GM18526 (cell line): Measurements from ENCODE around the gene F8.

Source experiments
- POLR2A ChIP-seq: IDR thresholded peaks from 3 replicates; pipeline ENCODE4 v1.6.1; 2011; ENCODE audit not compliant: insufficient read length; ENCODE audit errors: extremely low read depth

F8 gene

GRCh38 chrX:155052738-155053498 lies 30.4 kb upstream of the F8 start:
- no peak for TF ChIP-seq POLR2A

GRCh38 chrX:155048977-155049619 lies 26.6 kb upstream of the F8 start:
- no peak for TF ChIP-seq POLR2A

- no peak for TF ChIP-seq POLR2A
These were observed 24.4 kb upstream of the F8 start for GRCh38 chrX:155046811-155047528.

- TF ChIP-seq POLR2A: no peak
These were observed 23.7 kb upstream of the F8 start for GRCh38 chrX:155046129-155046810.

GRCh38 chrX:155035688-155036087 lies 13.2 kb upstream of the F8 start:
- TF ChIP-seq POLR2A: no peak

- TF ChIP-seq POLR2A: no peak
These were observed 9.1 kb upstream of the F8 start for GRCh38 chrX:155031657-155032056.

- TF ChIP-seq POLR2A: no peak
These were observed 6.4 kb upstream of the F8 start for GRCh38 chrX:155028877-155029291.

DNA sequence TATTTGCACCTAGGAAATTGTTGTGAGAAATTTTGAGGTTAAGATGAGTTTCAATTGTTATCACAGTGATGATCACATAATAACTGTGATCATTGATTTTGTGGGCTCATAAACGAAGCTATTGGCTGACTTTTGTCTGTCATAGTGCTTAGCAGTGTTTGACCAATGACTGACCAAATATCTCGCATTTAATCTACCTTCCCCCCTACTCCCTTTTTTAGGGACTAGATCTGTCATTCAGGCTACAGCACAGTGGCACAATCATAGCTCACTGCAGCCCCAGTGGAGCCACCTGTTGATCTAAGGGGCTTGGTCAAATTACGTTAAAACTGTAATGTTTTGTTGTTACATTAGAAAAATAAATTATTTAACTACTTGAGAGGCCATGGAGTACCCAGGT lies 5.6 kb upstream of the F8 start:
- no peak for TF ChIP-seq POLR2A

DNA sequence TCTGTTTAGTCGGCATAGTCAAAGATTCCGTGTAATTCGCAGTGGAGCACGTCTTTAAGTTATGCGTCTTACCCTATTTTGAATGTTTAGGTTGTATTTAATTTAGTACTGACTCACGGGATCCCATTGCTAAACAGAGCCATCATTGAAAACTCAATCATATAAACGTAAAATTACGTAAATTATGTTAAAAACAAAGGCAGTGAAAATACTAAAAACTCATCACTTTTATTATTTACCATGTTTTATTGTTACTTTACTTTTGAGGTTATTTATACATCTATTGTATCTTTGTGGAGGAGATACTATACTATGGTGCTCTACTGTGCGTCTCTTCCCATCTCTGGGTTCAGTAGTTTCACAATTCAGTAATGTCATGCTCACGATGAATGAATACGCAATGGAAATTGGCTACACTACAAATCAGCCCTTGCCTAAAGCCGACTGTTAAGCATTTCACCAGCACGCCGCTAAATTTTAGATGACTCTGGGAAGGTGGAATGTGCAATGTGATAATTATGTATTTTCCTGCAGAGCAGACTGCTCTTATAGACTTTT lies 5.1 kb upstream of the F8 start:
- no peak for TF ChIP-seq POLR2A

DNA sequence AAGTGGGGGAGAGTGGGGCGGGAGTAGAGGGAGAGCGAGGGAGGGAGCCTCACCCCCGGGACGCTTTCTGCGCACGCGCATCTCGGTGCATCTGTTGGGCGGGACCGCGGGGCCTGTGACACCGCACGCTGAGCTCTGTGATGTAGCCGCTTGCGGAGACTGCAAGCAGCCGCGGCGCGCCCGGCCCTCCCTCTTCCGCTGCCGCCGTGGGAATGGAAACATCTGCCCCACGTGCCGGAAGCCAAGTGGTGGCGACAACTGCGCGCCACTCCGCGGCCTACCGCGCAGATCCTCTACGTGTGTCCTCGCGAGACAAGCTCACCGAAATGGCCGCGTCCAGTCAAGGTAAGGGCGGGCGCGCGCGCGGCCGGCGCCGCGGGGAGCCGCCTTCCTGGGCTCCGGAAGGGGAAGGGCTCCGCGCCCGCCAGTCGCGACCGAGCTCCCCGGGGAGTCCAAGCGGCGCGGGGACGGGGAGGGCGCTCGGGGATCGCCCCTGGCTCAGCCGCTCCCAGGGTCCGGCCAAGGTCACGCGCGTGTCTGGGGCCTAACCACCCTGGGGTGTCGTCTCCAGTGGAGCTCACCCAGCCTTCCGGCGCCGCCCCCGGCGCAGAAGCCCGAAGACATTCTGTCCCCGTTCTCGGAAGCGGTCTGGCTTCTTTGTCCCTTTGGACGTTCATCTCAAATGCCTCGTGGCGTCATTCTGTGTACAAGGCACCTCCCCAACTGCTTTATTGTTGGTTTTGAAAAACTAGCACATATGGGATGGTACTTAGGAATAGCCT lies 4.4 kb upstream of the F8 start, which contains the start of gene FUNDC2:
Gene FUNDC2 (plus strand): TSS at position 118 of the 782 bp plus-strand sequence. CDS start 95 bp downstream, at position 213.
- peak; percentile 58 for TF ChIP-seq POLR2A

DNA sequence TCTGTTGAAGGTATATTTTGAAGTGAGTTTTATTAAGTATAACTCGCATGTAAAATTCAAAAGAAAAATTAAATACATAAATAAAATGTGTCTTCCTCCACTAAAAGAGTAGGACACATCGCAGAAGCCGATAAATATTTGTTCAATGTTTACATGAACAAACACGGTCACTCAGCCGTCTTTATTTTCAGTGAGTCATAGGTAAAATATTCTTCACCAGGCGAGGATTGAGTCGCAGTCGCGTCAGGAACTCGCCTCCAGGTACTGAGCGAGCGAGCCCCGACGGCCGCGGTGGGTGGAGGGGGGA lies 3.9 kb upstream of the F8 start:
- TF ChIP-seq POLR2A: no peak

DNA sequence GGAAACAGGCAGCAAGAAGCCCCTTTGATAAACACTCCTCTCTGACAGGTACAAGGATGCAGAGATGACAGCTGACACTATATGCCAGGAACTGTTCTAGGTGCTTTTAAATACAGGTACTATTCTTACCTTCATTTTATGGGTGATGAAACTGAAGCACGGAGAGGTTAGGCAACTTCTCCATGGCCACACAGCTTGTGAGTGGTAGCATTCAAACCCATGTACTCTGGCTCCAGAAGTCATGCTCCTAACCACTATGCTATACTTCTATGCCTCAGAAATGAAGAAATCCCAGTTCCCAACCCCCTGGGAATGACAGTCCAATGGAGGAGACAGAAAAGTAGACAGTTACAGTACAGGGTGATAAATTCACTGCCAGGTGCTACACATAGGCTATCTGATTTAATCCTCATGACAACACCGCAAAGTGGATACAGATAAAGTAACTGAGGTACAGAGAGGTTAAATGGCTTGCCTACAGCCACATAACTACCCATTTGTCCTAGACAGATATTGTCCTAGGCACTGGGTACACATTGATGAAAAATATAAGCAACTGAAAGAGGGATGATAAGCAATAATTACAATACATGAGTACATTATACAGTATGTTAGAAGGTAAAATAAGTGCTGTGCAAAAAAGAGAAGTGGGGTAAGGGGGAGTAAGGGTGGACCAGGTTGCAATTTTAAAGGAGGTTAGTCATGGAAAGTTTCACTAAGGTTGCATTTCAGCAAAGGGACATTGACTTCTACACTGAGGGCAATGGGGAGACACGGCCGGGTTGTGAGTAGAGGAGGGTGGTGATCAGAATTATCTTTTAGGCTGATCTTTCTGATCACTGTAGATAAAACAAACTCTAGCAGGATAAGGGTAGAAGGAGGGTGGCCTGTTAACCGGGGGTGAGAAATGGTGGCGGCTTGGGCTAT lies 1.6 kb upstream of the F8 start:
- TF ChIP-seq POLR2A: no peak

- no peak for TF ChIP-seq POLR2A
These were observed 1.9 kb downstream of the F8 start for GRCh38 chrX:155020591-155020990.
